ENCODE measurements around the gene USP48.
"Not testable (repeated sequence)": the region's sequence is repeated elsewhere in the genome, so short reads cannot be mapped to it uniquely, and the experiment has no call there.

Gene USP48

DNA sequence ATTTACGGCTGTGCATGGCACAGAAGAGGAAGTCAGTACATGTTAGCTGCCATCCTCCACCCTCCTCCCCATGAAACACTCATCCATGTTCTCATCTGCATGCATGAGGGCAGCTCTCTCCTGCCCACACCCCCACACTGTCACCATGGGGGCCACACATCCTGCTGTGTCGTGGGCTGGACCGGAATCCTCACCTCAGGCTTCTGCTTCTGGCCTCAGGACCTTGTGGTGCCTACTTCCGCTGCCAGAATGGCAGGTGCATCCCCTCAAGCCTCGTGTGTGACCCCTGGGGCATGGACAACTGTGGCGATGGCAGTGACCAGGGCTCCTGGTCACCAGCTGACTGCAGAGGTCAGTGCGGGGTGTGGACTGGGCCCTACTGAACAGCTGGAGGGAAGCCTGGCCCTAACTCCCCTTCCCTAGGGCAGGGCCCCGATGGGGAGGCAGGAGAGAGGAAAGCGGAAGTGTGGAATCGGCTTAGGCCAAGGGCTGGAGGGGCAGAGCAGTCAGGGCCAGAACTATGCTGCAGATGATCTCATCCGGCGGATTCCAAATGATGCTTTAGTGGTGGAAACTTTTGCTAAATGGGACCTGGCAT lies 32.9 kb upstream of the USP48 start:
- DNase-seq (ENCODE audit: low spot score), result peak; percentile 3

DNA sequence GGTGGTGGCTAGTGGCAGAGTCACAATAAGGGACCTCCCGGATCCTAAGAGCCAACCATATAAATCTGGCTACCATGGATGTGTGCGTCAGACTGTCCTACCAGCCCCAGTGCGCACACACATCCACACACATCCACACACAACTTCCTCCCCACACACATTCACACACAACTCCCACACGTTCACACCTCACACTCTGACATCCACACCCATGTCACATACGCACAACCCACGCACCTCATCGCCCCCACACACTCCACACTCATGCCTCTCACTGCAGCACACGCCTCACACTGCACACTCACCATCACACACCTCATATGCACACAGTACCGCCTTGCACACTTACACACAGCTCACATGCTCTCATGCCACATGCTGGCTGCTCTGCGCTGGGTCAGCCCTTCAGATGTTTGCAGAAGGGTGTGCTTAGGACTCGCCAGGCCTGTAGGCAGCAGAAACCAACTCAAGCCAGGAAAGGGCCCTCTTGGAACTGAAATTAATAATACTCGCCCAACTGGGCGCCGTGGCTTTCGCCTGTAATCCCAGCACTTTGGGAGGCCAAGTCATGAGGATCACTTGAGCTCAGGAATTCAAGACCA lies 32.1 kb upstream of the USP48 start:
- peak; percentile 1 for DNase-seq (ENCODE audit: low spot score)

DNA sequence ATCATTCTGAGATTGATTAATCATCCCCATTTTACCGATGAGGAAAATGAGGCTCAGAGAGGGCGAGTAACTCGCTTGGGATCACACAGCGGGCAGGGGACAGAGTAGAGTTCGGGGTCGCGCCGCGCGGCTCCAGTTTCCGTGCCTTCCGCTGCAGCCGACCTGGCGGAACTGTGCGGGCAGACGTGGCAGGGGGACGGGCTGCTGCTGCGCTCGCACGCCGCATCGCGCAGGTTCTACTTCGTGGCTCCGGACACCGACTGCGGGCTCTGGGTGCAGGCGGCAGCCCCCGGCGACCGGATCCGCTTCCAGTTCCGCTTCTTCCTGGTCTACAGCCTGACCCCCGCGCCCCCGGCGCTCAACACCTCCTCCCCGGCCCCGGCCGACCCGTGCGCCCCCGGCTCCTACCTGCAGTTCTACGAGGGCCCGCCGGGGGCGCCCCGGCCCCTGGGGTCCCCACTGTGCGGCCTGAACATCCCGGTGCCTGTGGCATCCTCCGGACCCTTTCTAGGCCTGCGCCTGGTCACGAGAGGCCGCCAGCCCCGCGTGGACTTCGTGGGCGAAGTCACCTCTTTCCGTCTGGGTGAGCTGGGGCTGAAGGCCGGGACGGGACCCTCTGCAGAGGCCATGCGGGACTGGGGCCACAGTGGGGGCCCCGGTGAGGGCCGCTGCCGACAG lies 31.4 kb upstream of the USP48 start:
- DNase-seq (ENCODE audit: low spot score), result peak; percentile 10

DNA sequence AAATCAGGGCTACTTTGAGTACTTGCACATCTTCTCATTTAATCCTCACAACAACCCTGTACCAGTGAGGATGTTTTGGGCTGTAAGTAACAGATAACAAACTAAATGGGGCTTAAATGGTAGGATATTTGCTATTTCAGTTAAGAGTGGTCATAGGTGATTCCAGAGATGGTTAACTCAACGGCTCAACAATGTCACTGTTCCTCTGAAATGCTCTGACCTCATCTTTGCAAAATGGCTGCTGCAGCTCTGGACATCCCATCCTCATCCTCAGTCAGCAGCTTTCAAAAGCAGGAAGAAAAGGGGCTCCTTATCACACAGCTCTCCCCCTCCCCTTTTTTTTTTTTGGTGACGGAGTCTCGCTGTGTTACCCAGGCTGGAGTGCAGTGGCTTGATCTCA lies 30.6 kb upstream of the USP48 start:
- DNase-seq (ENCODE audit: low spot score), result no peak

DNA sequence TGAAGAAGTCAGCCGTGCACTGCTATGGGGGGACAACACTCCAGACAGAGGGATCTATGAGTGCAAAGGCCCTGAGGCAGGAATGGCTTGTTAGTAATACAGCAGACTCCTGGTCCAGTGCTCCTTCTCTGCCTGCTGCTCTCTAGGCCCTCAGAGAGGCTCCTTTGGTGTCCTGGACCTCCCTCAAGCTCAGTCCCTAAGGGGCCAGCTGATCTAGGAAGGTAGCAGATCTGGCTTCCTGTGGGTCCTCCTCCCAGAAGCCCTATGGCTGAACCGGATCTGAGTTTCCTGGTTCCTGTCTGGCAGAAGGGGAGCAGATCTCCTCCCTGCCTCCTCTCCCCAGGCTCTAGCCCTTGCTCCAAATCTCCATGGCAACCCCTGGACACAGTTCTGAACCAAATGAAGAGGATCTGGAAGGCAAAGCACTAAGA lies 28.9 kb upstream of the USP48 start, which contains the start of gene LDLRAD2:
LDLRAD2 (plus strand) TSS at position 391 of the 431 bp plus-strand sequence. CDS start 187 bp downstream, outside the sequence.
- DNase-seq (ENCODE audit: low spot score), result no peak

DNA sequence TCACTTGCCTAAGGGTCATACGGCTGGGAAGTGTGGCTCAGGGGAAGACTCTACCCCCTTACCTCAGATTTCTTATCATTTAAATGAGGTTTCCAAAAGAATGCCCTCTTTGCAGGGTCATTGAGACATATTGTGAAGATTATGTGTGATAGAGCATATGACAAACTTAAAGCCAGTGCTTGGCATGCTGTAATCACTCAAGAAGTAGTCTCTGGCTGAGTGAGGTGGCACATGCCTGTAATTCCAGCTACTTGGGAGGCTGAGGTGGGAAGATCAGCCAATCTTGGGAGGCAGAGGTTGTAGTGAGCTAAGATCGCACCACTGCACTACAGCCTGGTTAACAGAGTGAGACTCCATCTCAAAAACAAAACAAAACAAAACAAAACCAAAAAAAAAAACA lies 21.6 kb upstream of the USP48 start:
- no peak for DNase-seq (ENCODE audit: low spot score)

DNA sequence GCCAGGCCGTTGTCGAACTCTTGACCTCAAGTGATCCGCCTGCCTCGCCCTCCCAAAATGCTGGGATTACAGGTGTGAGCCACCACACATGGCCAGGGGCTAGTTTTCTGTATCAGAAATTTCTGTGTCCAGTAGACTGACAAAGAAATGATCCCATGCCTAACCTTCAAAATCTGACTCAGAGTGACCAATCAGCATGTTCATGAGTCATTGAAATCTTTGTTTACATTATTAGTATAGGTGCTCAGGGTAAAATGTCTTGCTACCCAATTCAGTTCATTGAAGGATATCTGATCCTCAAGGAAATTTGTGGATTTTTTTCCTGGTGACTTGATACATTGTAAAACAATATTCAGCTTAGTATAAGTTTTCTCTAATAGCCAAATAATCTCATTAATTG lies 18.2 kb upstream of the USP48 start:
- DNase-seq (ENCODE audit: low spot score), result no peak

DNA sequence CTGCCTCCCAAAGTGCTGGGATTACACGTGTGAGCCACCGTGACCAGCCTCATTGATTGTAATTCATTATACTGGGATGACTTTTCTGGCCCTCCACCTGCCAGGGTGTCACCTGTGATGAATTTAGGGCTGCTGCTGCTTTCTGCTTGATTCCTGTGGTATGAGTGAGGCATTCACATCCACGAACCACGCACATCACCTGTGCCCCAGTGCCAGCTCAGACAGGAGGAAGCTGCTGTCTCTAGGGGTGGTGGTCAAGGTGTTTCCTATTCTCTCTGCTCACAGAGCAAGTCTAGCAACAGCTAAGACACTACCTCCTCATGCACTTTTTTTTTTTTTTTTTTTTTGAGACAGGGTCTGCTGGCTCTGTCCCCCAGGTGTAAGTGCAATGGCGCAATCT lies 16.8 kb upstream of the USP48 start:
- DNase-seq (ENCODE audit: low spot score), result no peak

DNA sequence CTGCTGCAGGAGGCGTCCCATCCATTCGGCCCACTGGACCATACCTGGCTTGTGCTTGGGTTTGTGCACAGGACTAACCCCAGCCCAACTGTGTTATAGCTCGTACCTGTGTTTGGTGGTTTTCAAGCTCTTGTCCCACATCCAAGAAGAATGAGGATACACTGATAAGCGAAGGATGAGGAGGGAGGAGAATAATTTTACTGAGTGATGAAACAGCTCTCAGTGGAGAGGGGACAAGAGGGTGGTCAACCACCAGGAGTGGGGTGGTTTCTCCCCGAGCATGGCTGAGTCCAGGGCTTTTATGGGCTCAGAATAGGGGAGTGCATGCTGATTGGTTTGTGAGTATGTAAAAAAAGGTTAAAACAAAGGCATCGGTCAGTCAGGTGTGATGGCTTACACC lies 12.1 kb upstream of the USP48 start:
- no peak for DNase-seq (ENCODE audit: low spot score)

DNA sequence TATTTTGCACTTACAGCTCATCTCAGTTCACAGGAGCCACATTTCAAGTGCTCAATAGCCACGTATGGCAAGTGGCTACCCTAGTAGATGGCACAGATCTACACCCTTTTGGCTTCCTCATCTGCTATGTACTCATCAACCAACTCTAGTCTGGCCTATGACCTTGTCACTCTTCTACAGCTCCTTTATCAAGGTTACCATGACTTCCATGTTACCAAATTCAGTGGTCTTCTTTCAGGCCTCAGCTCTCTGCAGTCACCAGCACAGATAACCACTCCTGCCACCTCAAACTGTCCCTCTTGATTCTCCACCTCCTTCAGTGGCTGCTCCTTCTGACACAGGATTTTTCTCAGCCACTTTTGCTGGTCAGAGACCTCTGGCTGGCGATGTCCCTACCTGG lies 11.7 kb upstream of the USP48 start:
- no peak for DNase-seq (ENCODE audit: low spot score)

DNA sequence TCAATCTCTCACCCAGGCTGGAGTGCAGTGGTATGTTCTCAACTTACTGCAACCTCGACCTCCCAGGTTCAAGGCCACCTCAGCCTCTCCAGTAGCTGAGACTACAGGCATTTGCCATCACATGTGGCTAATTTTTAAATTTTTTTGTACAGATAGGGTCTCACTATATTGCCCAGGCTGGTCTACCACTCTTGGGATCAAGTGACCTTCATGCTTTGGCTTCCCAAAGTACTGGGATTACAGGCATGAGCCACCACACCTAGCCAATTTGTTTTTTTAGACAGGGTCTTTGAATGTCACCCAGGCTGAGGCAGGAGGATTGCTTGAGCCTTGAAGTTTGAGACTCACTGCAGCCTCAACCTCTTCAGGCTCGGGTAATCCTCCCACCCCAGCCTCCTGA lies 10.2 kb upstream of the USP48 start:
- DNase-seq (ENCODE audit: low spot score), result no peak

DNA sequence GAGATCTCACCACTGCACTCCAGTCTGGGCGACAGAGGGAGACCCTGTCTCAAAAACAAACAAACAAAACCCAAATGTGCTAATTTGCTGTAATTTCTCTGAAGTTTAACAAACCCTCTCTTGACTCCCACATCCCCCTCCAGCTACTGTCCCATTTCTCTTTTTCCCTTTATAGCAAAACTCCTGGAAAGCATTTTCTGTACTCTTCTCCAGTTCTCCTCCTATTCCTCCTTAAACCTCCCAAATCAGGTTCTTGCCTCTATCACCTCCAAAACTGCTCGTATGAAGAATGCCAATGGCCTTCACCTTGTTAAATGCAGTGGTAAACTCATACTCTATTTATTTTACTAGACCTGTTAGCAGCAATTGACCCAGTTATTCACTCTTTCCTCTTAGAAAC lies 3.7 kb upstream of the USP48 start:
- no peak for DNase-seq (ENCODE audit: low spot score)

DNA sequence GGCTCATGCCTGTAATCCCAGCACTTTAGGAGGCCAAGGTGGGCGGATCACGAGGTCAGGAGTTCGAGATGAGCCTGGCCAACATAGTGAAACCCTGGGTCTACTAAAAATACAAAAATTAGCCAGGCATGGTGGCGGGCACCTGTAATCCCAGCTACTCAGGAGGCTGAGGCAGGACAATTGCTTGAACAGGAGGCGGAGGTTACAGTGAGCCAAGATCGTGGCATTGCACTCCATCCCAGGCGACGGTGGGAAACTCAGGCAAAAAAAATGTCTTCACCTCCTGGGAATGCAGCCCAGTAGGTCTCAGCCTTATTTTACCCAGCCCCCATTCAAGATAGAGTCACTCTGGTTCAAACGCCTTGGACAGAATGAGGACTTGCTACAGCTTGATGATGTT lies 2.8 kb upstream of the USP48 start:
- not testable (repeated sequence) for DNase-seq (ENCODE audit: low spot score)

DNA sequence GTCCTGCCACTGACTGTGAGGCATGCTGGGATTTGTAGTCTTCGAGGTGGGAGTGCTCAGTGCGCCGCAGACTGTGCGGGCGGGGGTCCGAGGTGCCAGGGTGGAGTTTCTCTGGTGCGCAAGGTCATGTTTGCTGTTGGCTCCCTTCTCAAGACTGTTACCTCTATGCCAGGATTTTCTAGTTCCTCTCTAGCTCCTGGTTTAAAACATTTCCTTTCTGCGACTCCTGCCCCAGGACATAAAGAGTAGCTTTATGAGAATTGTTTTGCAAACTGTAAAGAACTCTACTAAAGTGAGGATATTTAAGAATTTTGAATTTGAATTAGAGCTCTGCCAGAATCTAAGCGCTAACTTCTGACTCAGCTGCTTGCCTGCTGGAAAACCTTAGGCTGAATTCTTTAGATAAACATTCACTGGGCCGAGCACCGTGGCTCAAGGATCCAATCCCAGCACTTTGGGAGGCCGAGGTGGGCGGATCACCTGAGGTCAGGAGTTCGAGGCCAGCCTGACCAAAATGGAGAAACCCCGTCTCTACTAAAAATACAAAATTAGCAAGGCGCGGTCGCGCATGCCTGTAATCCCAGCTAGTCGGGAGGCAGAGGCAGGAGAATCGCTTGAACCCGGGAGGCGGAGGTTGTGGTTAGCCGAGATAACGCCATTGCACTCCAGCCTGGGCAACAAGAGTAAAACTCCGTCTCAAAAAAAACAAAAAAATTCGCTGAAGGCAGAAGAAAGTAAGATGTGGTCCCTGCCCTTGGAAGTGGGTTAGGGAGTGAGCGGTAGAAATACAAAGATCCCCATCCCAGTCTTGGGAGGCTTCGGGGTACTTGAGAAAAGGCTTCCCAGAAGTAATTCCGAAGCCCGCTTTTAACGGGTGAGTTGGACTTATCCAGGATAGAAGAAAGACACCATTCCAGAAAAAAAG lies 992 bp upstream of the USP48 start:
- DNase-seq (ENCODE audit: low spot score), result no peak

DNA sequence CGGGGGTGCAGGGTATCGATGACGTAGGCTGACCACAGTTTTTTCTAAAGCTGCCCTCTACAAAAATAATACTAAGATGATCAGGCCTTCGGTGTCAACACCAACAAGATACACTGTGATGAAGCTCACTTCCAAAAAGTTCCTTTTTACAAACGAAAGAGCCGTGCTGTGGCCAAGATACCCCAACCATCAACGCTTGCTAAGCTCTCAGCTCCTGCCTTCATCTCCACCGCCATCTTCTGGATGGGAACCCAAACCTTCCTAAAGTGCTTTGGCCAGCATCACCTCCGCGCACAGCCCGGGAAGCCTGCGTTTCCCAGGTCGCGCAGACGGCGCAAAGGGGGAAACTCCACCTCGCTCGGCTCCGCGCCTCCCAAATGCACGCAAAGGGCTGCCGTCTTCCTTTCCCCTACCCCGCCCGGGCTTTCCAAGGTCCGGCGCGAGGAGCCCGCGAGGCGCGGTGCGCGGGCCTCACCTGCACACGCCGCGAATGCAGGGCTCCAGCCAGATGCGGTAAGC lies 541 bp downstream of the USP48 start:
- DNase-seq (ENCODE audit: low spot score), result no peak

DNA sequence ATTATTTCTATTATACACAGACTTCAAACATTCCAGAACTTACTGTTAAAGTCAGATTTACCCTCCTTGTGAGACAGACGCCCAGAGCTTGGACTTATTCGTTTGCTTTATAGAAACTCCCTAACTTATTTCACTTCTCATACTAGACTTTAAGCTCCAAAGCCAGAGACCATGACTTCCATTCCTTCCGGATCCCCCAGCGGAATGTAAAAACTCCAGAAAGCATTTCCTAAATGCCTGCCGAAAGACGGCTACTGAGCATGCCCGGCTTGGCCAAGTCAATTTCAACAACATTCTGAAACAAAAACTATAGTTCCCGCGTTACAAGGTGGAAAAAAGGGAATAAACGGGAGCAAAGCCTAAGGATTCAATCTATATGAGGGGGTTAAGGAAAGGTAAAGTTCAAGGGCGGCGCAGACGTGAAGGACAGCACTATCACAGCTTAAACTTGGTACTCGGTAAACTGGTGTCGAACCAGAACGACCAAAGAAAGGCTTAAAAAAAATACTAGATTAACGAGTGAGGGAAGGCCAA lies 1.1 kb downstream of the USP48 start:
- no peak for DNase-seq (ENCODE audit: low spot score)

DNA sequence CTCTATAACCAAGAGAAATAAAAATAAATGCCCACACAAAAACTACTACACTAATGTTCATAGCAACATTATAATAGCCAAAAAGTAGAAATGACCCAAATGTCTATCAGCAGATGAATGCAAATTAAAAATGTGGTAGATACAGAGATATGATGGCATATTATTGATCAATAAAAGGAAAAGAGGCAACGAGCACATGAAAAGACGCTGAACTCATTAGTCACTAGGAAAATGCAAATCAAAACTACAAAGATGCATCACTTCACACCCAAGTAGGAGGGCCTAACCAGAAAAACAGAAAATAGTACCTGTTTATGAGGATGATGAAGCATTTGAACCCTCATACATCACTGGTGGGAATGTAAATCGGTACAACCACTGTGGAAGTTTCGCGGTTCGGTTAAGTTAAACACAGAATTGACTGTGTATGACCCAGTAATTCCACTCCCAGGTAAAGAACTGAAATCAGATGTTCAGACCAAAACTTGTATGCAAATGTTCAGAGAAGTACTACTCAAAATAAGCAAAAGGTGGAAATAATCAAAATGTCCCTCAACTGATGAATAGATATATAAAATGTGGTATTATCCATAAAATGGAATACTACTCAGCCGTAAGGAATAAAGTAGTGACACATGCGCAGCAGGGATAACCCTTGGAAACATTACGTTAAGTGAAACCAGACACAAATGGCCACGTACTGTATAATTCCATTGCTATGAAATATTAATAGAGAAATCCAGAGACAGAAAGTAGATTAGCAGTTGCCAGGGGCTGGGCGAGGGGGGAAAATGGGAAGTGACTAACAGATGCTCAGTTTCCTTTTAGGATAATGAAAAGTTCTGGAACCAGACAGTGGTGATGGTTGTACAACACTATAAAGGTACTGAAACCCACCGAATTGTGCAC lies 3.1 kb downstream of the USP48 start:
- DNase-seq (ENCODE audit: low spot score), result no peak

DNA sequence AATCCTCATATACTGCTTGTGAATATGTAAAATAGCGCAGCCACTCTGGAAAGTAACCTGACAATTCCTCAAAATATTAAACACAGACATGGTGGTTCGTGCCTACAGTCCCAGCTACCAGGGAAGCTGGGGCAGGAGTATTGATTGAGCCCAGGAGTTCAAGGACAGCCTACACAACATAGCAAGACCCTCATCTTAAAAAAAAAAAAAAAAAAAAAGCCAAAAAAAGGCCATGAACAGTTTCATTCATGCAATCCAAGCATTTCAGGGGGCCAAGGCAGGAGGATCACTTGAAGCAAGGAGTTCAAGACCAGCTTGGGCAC lies 4.6 kb downstream of the USP48 start:
- no peak for DNase-seq (ENCODE audit: low spot score)

DNA sequence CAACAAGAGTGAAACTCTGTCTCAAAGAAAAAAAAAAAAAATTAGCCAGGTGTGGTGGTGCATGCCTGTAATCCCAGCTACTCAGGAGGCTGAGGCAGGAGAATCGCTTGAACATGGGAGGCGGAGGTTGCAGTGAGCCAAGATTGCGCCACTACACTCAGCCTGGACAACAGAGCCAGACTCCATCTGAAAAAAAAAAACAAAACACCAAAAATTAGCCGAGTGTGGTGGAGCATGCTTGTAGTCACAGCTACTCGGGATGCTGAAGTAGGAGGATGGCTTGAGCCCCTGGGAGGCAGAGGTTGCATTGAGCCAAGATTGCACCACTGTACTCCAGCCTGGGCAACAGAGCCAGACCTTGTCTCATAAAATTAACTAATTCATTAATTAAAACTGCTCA lies 6.0 kb downstream of the USP48 start:
- not testable (repeated sequence) for DNase-seq (ENCODE audit: low spot score)

DNA sequence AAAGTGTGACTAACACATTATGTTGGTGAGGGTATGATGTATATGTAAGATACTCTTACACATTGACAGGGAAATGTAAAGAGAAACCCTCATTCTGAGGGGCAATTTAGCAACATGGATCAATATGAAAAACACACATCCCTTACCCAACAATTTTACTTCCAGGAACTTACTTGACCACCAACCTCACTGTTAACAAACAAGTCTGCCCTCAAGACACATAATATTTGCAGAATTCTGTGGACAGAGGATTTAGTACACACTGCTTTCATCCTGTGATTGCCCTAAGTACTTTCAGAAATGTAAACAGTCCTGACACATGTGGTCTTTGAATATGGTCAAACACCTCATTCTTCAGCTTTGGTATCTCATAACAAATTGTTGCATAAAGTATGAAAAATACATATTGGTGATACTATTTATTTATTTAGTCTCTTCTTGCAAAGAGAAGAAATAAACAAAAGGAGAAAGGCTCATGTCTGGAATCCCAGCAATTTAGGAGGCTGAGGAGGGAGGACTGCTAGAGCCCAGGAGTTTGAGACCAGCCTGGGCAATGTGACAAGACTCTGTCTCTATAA lies 6.9 kb downstream of the USP48 start:
- DNase-seq (ENCODE audit: low spot score), result no peak

DNA sequence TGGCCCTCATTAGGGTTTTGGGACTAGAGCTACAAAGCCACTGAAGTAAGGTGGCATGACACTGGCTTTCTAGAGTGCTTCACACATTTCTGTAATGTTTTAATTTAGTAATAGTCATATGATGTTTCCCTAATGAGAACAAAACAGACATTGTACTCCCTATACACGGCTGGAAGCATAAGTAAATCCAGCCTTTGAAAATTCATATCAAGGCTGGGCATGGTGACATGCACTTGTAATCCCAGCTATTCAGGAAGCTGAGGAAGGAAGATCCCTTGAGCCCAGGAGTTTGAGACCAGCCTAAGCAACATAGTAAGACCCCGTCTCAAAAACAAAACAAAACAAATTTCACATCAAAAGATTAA lies 7.4 kb downstream of the USP48 start:
- no peak for DNase-seq (ENCODE audit: low spot score)

All from HuH-7.5 (cell line).